HG02610 (cell line): Measurements from ENCODE around the gene FAM200B.

ENCODE experiments used
- ATAC-seq: cut with Tn5 transposase; IDR thresholded peaks from one replicate; pipeline ENCODE4 v1.9.1; 2021; ENCODE audit warnings: mild to moderate bottlenecking, moderate library complexity; ENCODE audit not compliant: unreplicated experiment

FAM200B gene

GRCh38 chr4:15695240-15695699 is 13.6 kb downstream of the FAM200B start:
- no peak for ATAC-seq

DNA sequence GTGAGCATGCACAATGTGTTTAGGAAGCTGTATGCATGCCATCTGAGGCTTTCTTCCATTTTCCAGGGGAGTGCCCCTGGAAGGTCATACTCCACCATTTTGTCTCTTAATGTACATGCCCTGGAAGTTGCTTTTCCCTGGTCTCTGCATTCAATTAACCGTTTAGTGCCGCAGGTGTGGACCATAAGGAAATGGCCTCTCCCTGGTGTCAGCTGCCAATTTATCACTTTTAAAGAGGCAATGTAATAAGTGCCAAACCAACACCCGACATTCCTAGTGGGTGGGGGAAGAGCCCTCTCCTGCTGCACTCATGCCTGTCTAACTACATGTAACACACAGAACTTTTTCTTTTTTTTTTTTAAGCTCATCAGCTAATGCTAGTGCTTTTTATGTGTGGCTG is 14.1 kb downstream of the FAM200B start:
- ATAC-seq, result no peak

GRCh38 chr4:15696866-15697265 is 15.2 kb downstream of the FAM200B start:
- ATAC-seq, result no peak

DNA sequence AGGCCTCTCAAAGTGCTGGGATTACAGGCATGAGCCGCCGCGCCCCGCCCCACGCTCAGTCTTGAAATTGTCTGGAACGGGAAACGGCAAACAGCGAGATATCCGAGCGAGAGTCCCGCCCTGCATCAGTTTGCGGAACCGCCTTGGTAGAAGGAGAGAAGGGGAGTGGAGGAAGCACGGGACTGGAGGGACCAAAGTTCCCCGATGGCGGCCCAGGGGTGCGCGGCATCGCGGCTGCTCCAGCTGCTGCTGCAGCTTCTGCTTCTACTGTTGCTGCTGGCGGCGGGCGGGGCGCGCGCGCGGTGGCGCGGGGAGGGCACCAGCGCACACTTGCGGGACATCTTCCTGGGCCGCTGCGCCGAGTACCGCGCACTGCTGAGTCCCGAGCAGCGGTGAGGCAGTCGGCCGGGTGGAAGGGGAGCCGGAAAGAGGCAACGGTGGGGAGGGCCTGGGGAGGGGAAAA is 21.3 kb downstream of the FAM200B start, which contains the start of gene BST1:
TSS of gene BST1 (plus strand) at position 125 of the 463 bp plus-strand sequence. CDS start at position 205, 80 bp downstream.
- peak; percentile 78 for ATAC-seq

DNA sequence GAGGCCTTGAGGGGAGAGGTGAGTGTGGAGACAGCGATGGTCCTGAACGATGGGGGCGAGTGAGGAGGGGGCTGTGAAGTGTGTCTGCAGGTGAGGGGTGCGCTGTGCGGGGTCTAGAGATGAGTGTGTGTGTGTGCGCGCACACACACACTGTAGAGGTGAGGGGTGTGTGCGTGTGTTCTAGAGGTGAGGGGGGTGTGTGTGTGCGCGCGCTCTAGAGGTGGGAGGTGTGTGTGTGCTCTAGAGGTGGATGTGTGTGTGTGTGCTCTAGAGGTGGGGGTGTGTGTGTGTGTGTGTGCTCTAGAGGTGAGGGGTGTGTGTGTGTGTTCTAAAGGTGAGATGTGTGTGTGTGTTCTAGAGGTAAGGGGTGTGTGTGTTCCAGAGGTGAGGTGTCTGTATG is 21.8 kb downstream of the FAM200B start:
- no peak for ATAC-seq

GRCh38 chr4:15704129-15704528 is 22.5 kb downstream of the FAM200B start:
- no peak for ATAC-seq

DNA sequence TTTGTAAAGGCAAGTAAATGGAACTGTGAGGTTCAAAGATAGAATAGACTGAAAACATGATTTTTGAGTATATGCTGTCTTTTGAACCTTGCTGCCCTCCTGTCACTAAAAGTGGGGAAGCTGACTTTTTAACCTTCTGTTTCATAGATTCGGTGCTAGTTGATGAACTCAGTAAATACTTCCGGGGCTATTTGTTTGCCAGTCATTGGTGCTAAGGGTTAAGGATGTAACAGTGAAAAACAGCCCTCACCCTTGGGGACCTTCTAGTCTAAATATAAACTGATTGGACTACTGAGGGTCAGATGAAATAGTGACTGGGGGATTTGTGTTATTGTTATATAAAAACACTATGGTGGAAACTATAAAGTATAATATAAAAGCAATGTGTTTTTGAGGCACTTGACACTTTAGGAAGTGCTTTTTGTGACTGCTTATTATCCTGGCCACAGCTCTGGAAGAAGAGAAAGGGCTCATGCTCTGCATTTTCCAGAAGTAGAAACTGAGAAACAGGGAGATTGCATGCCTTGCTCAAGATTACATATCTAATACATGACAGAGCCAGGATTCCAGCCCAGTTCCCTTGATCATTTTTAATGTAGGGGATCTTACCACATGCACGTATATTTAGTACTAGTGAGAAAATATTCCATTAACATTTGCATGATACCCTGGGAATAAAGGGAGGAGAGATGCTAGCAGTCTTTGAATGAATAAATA is 25.2 kb downstream of the FAM200B start:
- no peak for ATAC-seq

DNA sequence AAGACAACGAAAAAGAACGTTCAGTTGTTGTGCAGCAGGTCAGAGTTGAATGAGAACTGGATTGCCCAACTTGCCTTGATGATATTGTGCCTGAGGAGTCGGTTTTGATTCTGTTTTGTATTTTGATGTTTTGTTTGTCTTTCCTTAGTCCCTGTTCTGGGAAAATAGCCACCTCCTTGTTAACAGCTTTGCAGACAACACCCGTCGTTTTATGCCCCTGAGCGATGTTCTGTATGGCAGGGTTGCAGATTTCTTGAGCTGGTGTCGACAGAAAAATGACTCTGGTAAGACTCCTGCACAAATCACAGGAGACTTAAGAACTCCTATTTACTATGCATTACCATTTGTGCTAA is 25.7 kb downstream of the FAM200B start:
- ATAC-seq, result no peak

DNA sequence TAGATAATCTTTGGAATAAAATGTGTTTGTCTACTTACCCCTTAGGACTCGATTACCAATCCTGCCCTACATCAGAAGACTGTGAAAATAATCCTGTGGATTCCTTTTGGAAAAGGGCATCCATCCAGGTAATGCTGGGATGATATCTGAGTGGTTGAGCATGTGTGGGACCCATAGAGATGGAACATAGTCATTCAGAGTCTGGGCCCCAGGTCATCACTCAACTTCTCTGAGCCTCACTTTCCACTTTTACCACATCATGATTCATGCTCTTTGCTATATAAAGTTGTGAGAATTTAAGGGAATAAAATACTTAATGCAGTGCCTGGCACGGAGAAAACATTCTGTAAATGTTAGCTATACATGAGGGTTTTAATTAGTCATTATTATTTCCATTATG is 30.1 kb downstream of the FAM200B start:
- ATAC-seq, result no peak

DNA sequence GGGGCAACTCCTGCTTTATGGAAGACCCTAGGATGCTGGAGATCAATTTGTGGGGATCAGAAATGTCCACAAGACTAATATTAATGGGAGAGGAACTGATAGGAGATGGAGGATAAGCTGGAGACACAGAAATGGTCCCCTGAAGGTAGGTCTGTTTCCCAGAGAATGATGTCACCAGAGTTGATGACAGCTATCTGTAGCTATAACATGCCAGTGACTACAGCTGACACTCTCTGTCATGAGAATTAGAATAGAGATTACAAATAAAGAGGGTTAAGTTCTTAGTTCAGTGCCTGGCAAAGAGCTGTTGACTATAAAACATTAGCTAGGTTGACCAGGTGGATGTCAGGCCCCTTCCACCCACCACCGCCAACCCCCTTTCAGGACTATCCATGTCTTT is 30.6 kb downstream of the FAM200B start:
- no peak for ATAC-seq

GRCh38 chr4:15714141-15714540 is 32.5 kb downstream of the FAM200B start:
- ATAC-seq, result no peak

DNA sequence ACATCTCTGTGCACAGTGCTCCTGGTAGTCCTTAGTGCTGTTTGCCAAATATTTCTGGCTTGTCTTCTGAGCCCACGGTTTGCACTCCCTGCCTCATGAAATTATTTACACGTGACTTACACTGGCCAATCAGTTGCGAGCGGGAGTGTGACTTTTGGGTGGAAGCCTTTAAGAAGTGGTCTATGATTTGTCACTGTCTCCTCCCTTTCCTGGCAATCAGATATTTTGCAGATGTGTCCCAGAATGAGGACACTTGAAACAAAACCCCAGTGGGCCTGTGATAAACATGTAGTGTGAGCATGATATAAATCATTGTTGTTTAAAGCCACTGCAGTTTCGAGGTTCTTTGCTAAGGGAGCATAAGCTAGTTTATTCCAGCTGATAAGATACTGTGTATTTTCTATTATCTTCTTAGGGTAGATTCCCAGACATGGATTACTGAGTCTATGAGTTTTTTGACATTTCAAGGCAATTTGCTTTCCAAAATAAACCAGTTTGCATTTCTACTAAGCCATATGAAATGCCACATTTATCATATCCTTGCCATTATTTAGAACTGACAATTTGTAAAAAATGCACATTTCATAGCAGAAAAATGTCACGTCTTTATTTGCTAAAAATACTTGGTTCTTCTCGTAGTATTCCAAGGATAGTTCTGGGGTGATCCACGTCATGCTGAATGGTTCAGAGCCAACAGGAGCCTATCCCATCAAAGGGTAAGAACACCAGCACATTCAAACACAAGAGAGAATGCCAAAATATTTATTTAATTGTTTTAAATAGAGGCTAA is 33.2 kb downstream of the FAM200B start:
- no peak for ATAC-seq

- ATAC-seq, result no peak
These were observed 34.5 kb downstream of the FAM200B start for GRCh38 chr4:15716115-15716514.

- no peak for ATAC-seq
These were observed 35.5 kb downstream of the FAM200B start for GRCh38 chr4:15717086-15717485.

DNA sequence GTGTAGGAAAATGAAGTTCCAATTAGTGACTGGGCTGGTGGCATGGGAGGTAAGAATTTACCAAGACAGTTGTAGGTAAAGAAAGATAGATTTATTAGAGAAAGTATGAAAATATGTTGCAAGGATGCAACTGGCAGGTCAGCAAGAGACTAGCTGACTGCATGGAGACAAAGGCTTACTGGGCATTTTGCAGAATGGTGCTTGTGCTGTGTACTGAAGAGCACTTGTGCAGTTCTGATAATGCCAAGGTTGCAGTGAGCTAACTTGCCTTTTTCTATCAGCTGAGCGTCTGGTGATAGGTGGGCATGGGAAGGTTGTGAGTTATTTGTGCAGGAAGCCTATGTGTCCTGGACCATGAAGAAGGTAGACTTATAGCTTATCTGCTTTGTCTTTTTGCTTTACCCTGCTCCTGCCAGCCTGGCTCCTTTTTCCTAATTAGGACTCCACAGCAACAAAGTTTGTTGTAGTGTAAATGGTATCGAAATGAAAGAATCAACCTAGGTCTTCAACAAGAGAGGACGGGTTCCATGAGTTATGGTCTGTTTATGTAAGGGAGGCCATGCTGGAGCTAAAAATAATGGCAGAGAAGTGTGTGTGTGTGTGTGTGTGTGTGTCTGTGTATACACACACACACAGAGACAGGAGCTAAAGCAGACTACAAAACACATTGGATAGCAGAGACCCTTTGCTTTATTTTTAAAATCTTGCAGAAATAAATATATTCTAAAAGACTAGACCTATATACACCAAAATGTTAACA is 36.2 kb downstream of the FAM200B start:
- ATAC-seq, result no peak

GRCh38 chr4:15718465-15718864 is 36.8 kb downstream of the FAM200B start:
- no peak for ATAC-seq

DNA sequence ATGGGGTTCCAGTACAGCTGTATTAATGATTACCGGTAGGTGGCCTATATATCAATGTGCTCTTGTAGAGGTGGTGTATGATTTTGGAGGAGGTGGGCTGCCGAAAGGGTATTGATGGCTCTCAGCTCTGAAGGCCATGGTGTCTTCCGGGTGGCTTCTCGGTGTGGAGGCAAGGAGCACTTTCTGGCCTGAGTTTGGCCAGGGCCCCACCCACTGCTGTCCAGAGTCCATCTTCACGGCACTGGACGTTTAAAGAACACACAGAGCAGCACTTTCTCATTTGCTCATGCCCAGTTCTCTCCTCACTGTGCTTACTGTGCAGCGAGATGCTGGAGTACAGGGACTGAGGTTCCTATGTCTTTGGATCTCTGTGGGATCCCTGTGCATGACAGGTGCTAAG is 37.3 kb downstream of the FAM200B start:
- no peak for ATAC-seq

GRCh38 chr4:15719506-15719905 is 37.9 kb downstream of the FAM200B start:
- ATAC-seq, result no peak

GRCh38 chr4:15720851-15721250 is 39.2 kb downstream of the FAM200B start:
- no peak for ATAC-seq

DNA sequence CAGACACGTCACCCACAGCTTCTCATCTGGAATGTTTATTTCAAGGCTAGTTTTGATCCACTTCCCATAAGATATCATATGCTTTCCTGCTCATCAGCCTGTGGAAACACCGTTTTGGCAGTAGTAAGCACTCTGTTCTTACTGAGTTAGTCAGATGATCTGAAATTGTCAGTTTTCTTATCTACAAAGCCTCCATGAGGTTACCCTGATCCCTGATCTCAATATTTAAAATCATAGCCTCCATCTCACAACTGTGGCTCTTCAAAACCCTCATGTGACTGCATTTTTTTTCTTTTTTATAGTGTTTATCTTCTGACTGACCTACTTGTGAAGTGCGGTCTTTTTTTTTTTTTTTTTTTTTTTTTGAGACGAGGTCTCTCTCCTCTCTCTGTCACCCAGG is 44.0 kb downstream of the FAM200B start:
- ATAC-seq, result no peak

- no peak for ATAC-seq
These were observed 48.4 kb downstream of the FAM200B start for GRCh38 chr4:15729910-15730533.
